Left ventricle myocardium inferior (tissue), 1 donor: ENCODE measurements around the gene CELF2. TPM values are rescaled to one million over a fixed set of nuclear protein-coding genes. Genes with fewer than 3 reads are reported as not detected.

Source experiments
- DNase-seq: peaks from one replicate; pipeline ENCODE4 v3.0.0-alpha.2; 2020
- H3K27ac ChIP-seq: fragments of 200-600 bp; replicated peaks from 2 replicates; pipeline ENCODE4 v1.8.0; 2021
- H3K27me3 ChIP-seq: fragments of 200-600 bp; 2 replicates; pipeline ENCODE4 v1.8.0; 2021; ENCODE audit warnings: low read depth
- H3K36me3 ChIP-seq: fragments of 200-600 bp; 2 replicates; pipeline ENCODE4 v1.8.0; 2021
- H3K4me1 ChIP-seq: fragments of 200-600 bp; 2 replicates; pipeline ENCODE4 v1.8.0; 2021
- H3K4me3 ChIP-seq: fragments of 200-600 bp; 2 replicates; pipeline ENCODE4 v1.8.0; 2021; ENCODE audit warnings: mild to moderate bottlenecking, moderate library complexity
- H3K9me3 ChIP-seq: fragments of 200-600 bp; replicated peaks from 2 replicates; pipeline ENCODE4 v1.8.0; 2021
- CTCF ChIP-seq: fragments of 200-600 bp; IDR thresholded peaks from 2 replicates; pipeline ENCODE4 v1.8.0; 2021; ENCODE audit warnings: antibody characterized with exemption, mild to moderate bottlenecking, borderline replicate concordance
- intact Hi-C: fragments of 100-400 bp; cut with micrococcal nuclease; formaldehyde crosslinking; loops from one replicate; pipeline ENCODE4 v1.11.0; 2022
- total RNA-seq: library from RNA; stranded (reverse); fragmentation: NEBNext Ultra II Directional; extraction: Animal tissue kit (Norgen Biotek cat#: 25700); gene quantifications from one replicate; pipeline ENCODE4 v1.2.1, GENCODE V29; 2021
- donor health status: DM: no; HTN: yes; CAD: no; lungs with severe emphysema.

Gene CELF2
- total RNA-seq, 1 donor from 2014 or later: 74.9 TPM

GRCh38 chr10:11240641-11241040 lies 223.0 kb downstream of the CELF2 start:
- Histone ChIP-seq H3K4me3 (no peak overlapping the region), H3K27ac (peak overlapping the region; percentile 90)
- TF ChIP-seq CTCF: no peak

GRCh38 chr10:11242443-11243387 lies 225.0 kb downstream of the CELF2 start:
- DNase-seq: peak; percentile 77
- TF ChIP-seq CTCF: no peak
- intact Hi-C loops: no loop called here
- no peaks in the 10 kb centered on the region for H3K27me3 ChIP-seq
- H3K4me1 ChIP-seq: peaks cover 85% of the 10 kb centered on the region
- H3K9me3 ChIP-seq: no peaks in the 10 kb centered on the region
- H3K36me3 ChIP-seq: no peaks in the 10 kb centered on the region
- H3K27ac ChIP-seq: peak overlapping the region; percentile 90
- peak overlapping the region; percentile 30 for H3K4me3 ChIP-seq

More at GRCh38 chr10:11240641-11241040, 223.0 kb downstream of the CELF2 start:
- Histone ChIP-seq H3K36me3 (no peaks in the 10 kb centered on the region), H3K4me1 (peaks cover 77% of the 10 kb centered on the region), H3K27me3 (no peaks in the 10 kb centered on the region), H3K9me3 (no peaks in the 10 kb centered on the region)
- intact Hi-C loops: no loop called here
- DNase-seq: no peak

GRCh38 chr10:11243425-11244222 lies 226.0 kb downstream of the CELF2 start:
- H3K27me3 ChIP-seq: no peaks in the 10 kb centered on the region
- peaks cover 82% of the 10 kb centered on the region for H3K4me1 ChIP-seq
- TF ChIP-seq CTCF: no peak
- no peak overlapping the region for H3K4me3 ChIP-seq
- intact Hi-C loops: no loop called here
- H3K27ac ChIP-seq: peak overlapping the region; percentile 90
- no peak for DNase-seq
- no peaks in the 10 kb centered on the region for H3K9me3 ChIP-seq
- H3K36me3 ChIP-seq: no peaks in the 10 kb centered on the region

- intact Hi-C loops: no loop called here
- H3K9me3 ChIP-seq: no peaks in the 10 kb centered on the region
- DNase-seq: no peak
- H3K27ac ChIP-seq: no peak overlapping the region
- peaks cover 82% of the 10 kb centered on the region for H3K4me1 ChIP-seq
- H3K36me3 ChIP-seq: no peaks in the 10 kb centered on the region
- no peak for TF ChIP-seq CTCF
- no peaks in the 10 kb centered on the region for H3K27me3 ChIP-seq
- no peak overlapping the region for H3K4me3 ChIP-seq
These were observed 227.4 kb downstream of the CELF2 start for GRCh38 chr10:11245095-11245479.

- Histone ChIP-seq H3K27ac (no peak overlapping the region), H3K9me3 (no peaks in the 10 kb centered on the region), H3K4me3 (no peak overlapping the region), H3K36me3 (no peaks in the 10 kb centered on the region), H3K4me1 (peaks cover 80% of the 10 kb centered on the region), H3K27me3 (no peaks in the 10 kb centered on the region)
- TF ChIP-seq CTCF: no peak
- intact Hi-C loops: no loop called here
- no peak for DNase-seq
These were observed 227.8 kb downstream of the CELF2 start for GRCh38 chr10:11245510-11245909.
